A549 (cell line): ENCODE results near the gene TEDDM1. TPM values are rescaled to one million over a fixed set of nuclear protein-coding genes. Genes with fewer than 3 reads are reported as not detected.

Experiments
- ATAC-seq, 2 experiments: fragments of 200-7000 bp in 1 of 2; fragments of >200 bp in 1 of 2; cut with Nextera tagmentation in 1 of 2; cut with Tn5 transposase in 1 of 2; 3 replicates each; pipeline versions ENCODE4 v1.8.0 to v1.9.1; 2018 to 2020; ENCODE audit warnings: mild to moderate bottlenecking in 1 of 2, moderate library complexity in 1 of 2
- CTCF ChIA-PET: fragments of 300-600 bp; sonication (Branson Sonifier 250); formaldehyde crosslinking; extraction: SDS; loops from one replicate; lab custom pipeline; 2021; ENCODE audit warnings: antibody characterized with exemption, inconsistent platforms; lab: Yijun Ruan, JAX
- POLR2A ChIA-PET: fragments of 350-600 bp; formaldehyde crosslinking; extraction: SDS; loops from one replicate; lab custom pipeline; 2021; ENCODE audit warnings: antibody characterized with exemption, inconsistent platforms; lab: Yijun Ruan, JAX
- DNase-seq, 2 experiments: peaks; one replicate each; pipeline versions ENCODE4 v3.0.0 to v3.0.0-alpha.2; 2011 to 2016; ENCODE audit warnings: low read depth in 1 of 2, low spot score in 1 of 2
- FAIRE-seq: peaks from 2 replicates; lab custom pipeline; 2011; peaks lifted over from hg19 to GRCh38; lab: Jason Lieb, UNC
- H3K27ac ChIP-seq, 2 experiments: fragments of >200 bp; sonication (Bioruptor Twin); formaldehyde crosslinking; 3 replicates each; pipeline ENCODE4 v1.5.1; 2016 to 2017
- H3K4me1 ChIP-seq: fragments of >200 bp; sonication (Bioruptor Twin); formaldehyde crosslinking; 3 replicates; pipeline ENCODE4 v1.6.1; 2016
- H3K4me2 ChIP-seq: fragments of >200 bp; sonication (Bioruptor Twin); formaldehyde crosslinking; 3 replicates; pipeline ENCODE4 v1.6.1; 2016
- H3K4me3 ChIP-seq: fragments of >200 bp; sonication (Bioruptor Twin); formaldehyde crosslinking; 3 replicates; pipeline ENCODE4 v1.5.1; 2016
- H3K9me3 ChIP-seq: fragments of >200 bp; sonication (Bioruptor Twin); formaldehyde crosslinking; 3 replicates; pipeline ENCODE4 v1.6.1; 2016
- CBX2 ChIP-seq: fragments of 200-600 bp; sonication (generic); IDR thresholded peaks from 2 replicates; pipeline ENCODE4 v1.6.1; 2016; ENCODE audit warnings: low read depth, mild to moderate bottlenecking, borderline replicate concordance
- EHMT2 ChIP-seq: fragments of 200-600 bp; sonication (generic); IDR thresholded peaks from 2 replicates; pipeline ENCODE4 v1.6.1; 2016; ENCODE audit warnings: antibody characterized with exemption, low read depth, mild to moderate bottlenecking, moderate library complexity
- EP300 ChIP-seq, 2 experiments: fragments of >200 bp; sonication (Bioruptor Twin); formaldehyde crosslinking; IDR thresholded peaks; 2 replicates in 1 of 2; 3 replicates in 1 of 2; pipeline ENCODE4 v1.6.1; 2016 to 2017
- HDAC2 ChIP-seq: fragments of 200-600 bp; sonication (generic); IDR thresholded peaks from 2 replicates; pipeline ENCODE4 v1.6.1; 2016
- HES2 ChIP-seq: fragments of >200 bp; sonication (Bioruptor Twin); formaldehyde crosslinking; IDR thresholded peaks from 2 replicates; pipeline ENCODE4 v1.6.1; 2016
- HMGXB4 ChIP-seq: fragments of 250-450 bp; sonication (Bioruptor Pico); IDR thresholded peaks from 2 replicates; pipeline ENCODE4 v1.5.0; 2021; ENCODE audit warnings: mild to moderate bottlenecking, moderate library complexity, borderline replicate concordance
- HOXA7 ChIP-seq: fragments of 250-450 bp; sonication (Bioruptor Pico); IDR thresholded peaks from 2 replicates; pipeline ENCODE4 v1.5.0; 2020; ENCODE audit warnings: mild to moderate bottlenecking, moderate library complexity
- HOXB5 ChIP-seq: fragments of 250-450 bp; sonication (Bioruptor Pico); IDR thresholded peaks from 2 replicates; pipeline ENCODE4 v1.5.0; 2020; ENCODE audit warnings: mild to moderate bottlenecking, moderate library complexity
- JUNB ChIP-seq: fragments of >200 bp; sonication (Bioruptor Twin); formaldehyde crosslinking; IDR thresholded peaks from 2 replicates; pipeline ENCODE4 v1.6.1; 2016
- KDM5A ChIP-seq: fragments of 200-600 bp; sonication (generic); IDR thresholded peaks from 2 replicates; pipeline ENCODE4 v1.6.1; 2016; ENCODE audit warnings: antibody characterized with exemption, mild to moderate bottlenecking
- MAFK ChIP-seq: fragments of 450-650 bp; IDR thresholded peaks from 2 replicates; pipeline ENCODE4 v1.6.1; 2014; ENCODE audit not compliant: partially characterized antibody
- MAX ChIP-seq: IDR thresholded peaks from 2 replicates; pipeline ENCODE4 v1.6.1; 2012
- MAZ ChIP-seq: fragments of 150-350 bp; IDR thresholded peaks from 2 replicates; pipeline ENCODE4 v1.6.1; 2014; ENCODE audit warnings: antibody characterized with exemption, low read depth, low read length, borderline replicate concordance
- MYC ChIP-seq: IDR thresholded peaks from 2 replicates; pipeline ENCODE4 v1.6.1; 2012; ENCODE audit warnings: mild to moderate bottlenecking, inconsistent platforms, low read length, improper control_type of control experiment, borderline replicate concordance
- NPAS2 ChIP-seq: fragments of 250-450 bp; sonication (Bioruptor Pico); IDR thresholded peaks from 2 replicates; pipeline ENCODE4 v1.8.0; 2022; ENCODE audit warnings: mild to moderate bottlenecking, moderate library complexity, borderline replicate concordance
- NR3C1 ChIP-seq: fragments of >200 bp; sonication (Bioruptor Twin); formaldehyde crosslinking; IDR thresholded peaks from 3 replicates; pipeline ENCODE4 v1.6.1; 2017
- PBX3 ChIP-seq: IDR thresholded peaks from 2 replicates; pipeline ENCODE4 v1.6.1; 2012
- PHF8 ChIP-seq: fragments of 200-600 bp; sonication (generic); IDR thresholded peaks from 2 replicates; pipeline ENCODE4 v1.6.1; 2016; ENCODE audit warnings: low read depth, mild to moderate bottlenecking, antibody characterized with exemption, moderate library complexity, borderline replicate concordance
- POLR2AphosphoS2 ChIP-seq: conservative IDR thresholded peaks from 2 replicates; pipeline ENCODE4 v1.6.1; 2012; ENCODE audit warnings: low read length, improper control_type of control experiment, inconsistent platforms
- RARB ChIP-seq: fragments of 250-450 bp; sonication (Bioruptor Pico); IDR thresholded peaks from 2 replicates; pipeline ENCODE4 v1.8.0; 2021; ENCODE audit warnings: mild to moderate bottlenecking, moderate library complexity
- RCOR1 ChIP-seq: fragments of 150-350 bp; IDR thresholded peaks from 2 replicates; pipeline ENCODE4 v1.6.1; 2014; ENCODE audit warnings: antibody characterized with exemption, low read length, low read depth
- REST ChIP-seq: fragments of 200-600 bp; sonication (generic); IDR thresholded peaks from 2 replicates; pipeline ENCODE4 v1.6.1; 2016; ENCODE audit warnings: antibody characterized with exemption, mild to moderate bottlenecking, moderate library complexity
- RFX5 ChIP-seq: fragments of 450-650 bp; IDR thresholded peaks from 2 replicates; pipeline ENCODE4 v1.7.1; 2014; ENCODE audit warnings: antibody characterized with exemption, mild to moderate bottlenecking, moderate library complexity
- TFCP2L1 ChIP-seq: fragments of 250-450 bp; sonication (Bioruptor Pico); IDR thresholded peaks from 2 replicates; pipeline ENCODE4 v1.5.0; 2021; ENCODE audit warnings: mild to moderate bottlenecking
- TP53 ChIP-seq: fragments of 250-450 bp; sonication (Bioruptor Pico); IDR thresholded peaks from 2 replicates; pipeline ENCODE4 v1.5.0; 2021; ENCODE audit warnings: mild to moderate bottlenecking, moderate library complexity
- ZC3H11A ChIP-seq: fragments of 450-650 bp; IDR thresholded peaks from 2 replicates; pipeline ENCODE4 v1.6.1; 2014; ENCODE audit warnings: antibody characterized with exemption, mild to moderate bottlenecking
- ZNF302 ChIP-seq: fragments of 250-450 bp; sonication (Bioruptor Pico); IDR thresholded peaks from 2 replicates; pipeline ENCODE4 v1.9.0; 2021; ENCODE audit warnings: inconsistent platforms, mild to moderate bottlenecking, moderate library complexity
- WGBS: methylation state at CpG from one replicate; pipeline ENCODE4 v1.1.6; 2017; ENCODE audit errors: missing lambda C conversion rate; 5-methylcytosine and 5-hydroxymethylcytosine counted together
- polyA plus RNA-seq, 4 experiments: library from polyadenylated mRNA; depleted of rRNA in 3 of 4; stranded (reverse); fragments of >200 nt; fragmentation: RNase III in 1 of 4; extraction: RNeasy Plus Mini Kit Qiagen cat#74134 plus additional on column Dnase treatment in 1 of 4; gene quantifications; 2 replicates in 3 of 4; 3 replicates in 1 of 4; pipeline ENCODE4 v1.2.3, GENCODE V29; 2011 to 2017

TEDDM1 gene
- polyA plus RNA-seq, 2 of the 4 experiments (the other 2 are of a cell fraction) = not detected

- DNase-seq (no peak), ATAC-seq (no peak), FAIRE-seq (no peak)
- H3K4me2 ChIP-seq = no peak overlapping the region
- no peaks in the 10 kb centered on the region for H3K4me1 ChIP-seq
- 72% methylated on average over 5 of the region's 5 CpGs for WGBS
- H3K9me3 ChIP-seq = no peaks in the 10 kb centered on the region
- H3K4me3 ChIP-seq = no peak overlapping the region
- ChIA-PET POLR2A (no interaction called here), CTCF (interaction anchor here (0.7 to 1.3 kb wide), 2 partner anchors 23 to 307 kb away, joined by 3 to 4 read pairs; no protein-coding TSS in a partner anchor)
- no peak for TF ChIP-seq HDAC2
- no peak for TF ChIP-seq RCOR1
- no peak for TF ChIP-seq PHF8
- no peak for TF ChIP-seq MAZ
- no peak for TF ChIP-seq MYC
- no peak for TF ChIP-seq MAFK
- no peak for TF ChIP-seq RFX5
- TF ChIP-seq REST = no peak
- TF ChIP-seq CBX2 = no peak
- TF ChIP-seq KDM5A = no peak
- no peak for TF ChIP-seq POLR2AphosphoS2
- TF ChIP-seq RARB (CRISPR knock-in tag) = no peak
- no peak for TF ChIP-seq JUNB
- TF ChIP-seq HOXA7 (CRISPR knock-in tag) = no peak
- no peak for TF ChIP-seq TP53 (CRISPR knock-in tag)
- no peak for TF ChIP-seq HES2
- TF ChIP-seq TFCP2L1 (CRISPR knock-in tag) = no peak
- no peak for TF ChIP-seq EHMT2
- no peak for TF ChIP-seq ZC3H11A
- no peak overlapping the region for H3K27ac ChIP-seq
Measured at GRCh38 chr1:182374101-182374834, 26.2 kb downstream of the TEDDM1 start.

- FAIRE-seq = no peak
- 43% methylated on average over 3 of the region's 3 CpGs for WGBS
- CTCF ChIA-PET = no interaction called here
- TF ChIP-seq MAX = no peak
- TF ChIP-seq PHF8 = no peak
- no peak for TF ChIP-seq NPAS2 (CRISPR knock-in tag)
- TF ChIP-seq TFCP2L1 (CRISPR knock-in tag) = no peak
- TF ChIP-seq ZNF302 (CRISPR knock-in tag) = no peak
- no peak for TF ChIP-seq HOXA7 (CRISPR knock-in tag)
- TF ChIP-seq RCOR1 = no peak
- TF ChIP-seq EP300 (IDR thresholded peaks at IDR 0.05) = no peak
- TF ChIP-seq PBX3 = no peak
- TF ChIP-seq POLR2AphosphoS2 = no peak
- no peak for TF ChIP-seq HOXB5 (CRISPR knock-in tag)
- TF ChIP-seq NR3C1 = no peak
- TF ChIP-seq HMGXB4 (CRISPR knock-in tag) = no peak
- no peak for TF ChIP-seq REST
Measured at GRCh38 chr1:182370532-182370931, 29.9 kb downstream of the TEDDM1 start.

More at GRCh38 chr1:182370532-182370931, 29.9 kb downstream of the TEDDM1 start:
- Histone ChIP-seq H3K4me2 (no peak overlapping the region), H3K9me3 (no peaks in the 10 kb centered on the region), H3K4me3 (no peak overlapping the region), H3K27ac (no peak overlapping the region), H3K4me1 (no peaks in the 10 kb centered on the region)
- DNase-seq = no peak
- no peak for ATAC-seq
- POLR2A ChIA-PET = no interaction called here
